HEK293 (cell line): Measurements from ENCODE around the gene PLD6.
"Not testable (repeated sequence)": the region's sequence is repeated elsewhere in the genome, so short reads cannot be mapped to it uniquely, and the experiment has no call there.

Experiments used
- CTCF ChIA-PET: fragments of 350-600 bp; formaldehyde crosslinking; extraction: SDS; loops from one replicate; lab custom pipeline; 2021; ENCODE audit warnings: antibody characterized with exemption; lab: Yijun Ruan, JAX
- POLR2A ChIA-PET: fragments of 300-600 bp; formaldehyde crosslinking; extraction: SDS; loops from one replicate; lab custom pipeline; 2020; ENCODE audit warnings: antibody characterized with exemption, inconsistent platforms; lab: Yijun Ruan, JAX
- H3K27ac ChIP-seq: fragments of 200-500 bp; sonication (Bioruptor generic); 2 replicates; pipeline ENCODE4 v1.5.1; 2014; ENCODE audit warnings: low read depth, low read length, control low read depth, inconsistent platforms; ENCODE audit errors: extremely low read depth
- H3K36me3 ChIP-seq, 2 experiments: fragments of 200-500 bp in 1 of 2; sonication (Bioruptor generic) in 1 of 2; 1 replicate in 1 of 2; 2 replicates in 1 of 2; pipeline ENCODE4 v1.5.1; 2014 to 2017; ENCODE audit warnings: inconsistent platforms in 2 of 2, low read length in 2 of 2; ENCODE audit not compliant: control insufficient read depth in 2 of 2, insufficient read depth in 1 of 2
- H3K4me1 ChIP-seq: fragments of 200-500 bp; sonication (Bioruptor generic); 2 replicates; pipeline ENCODE4 v1.5.1; 2014; ENCODE audit warnings: mild to moderate bottlenecking, low read length, inconsistent platforms; ENCODE audit not compliant: control insufficient read depth, insufficient read depth
- H3K4me3 ChIP-seq: 2 replicates; pipeline ENCODE4 v1.5.1; 2011; ENCODE audit warnings: low read depth, mild to moderate bottlenecking, control low read depth, low read length, moderate library complexity
- H3K9me3 ChIP-seq: fragments of 200-500 bp; sonication (Bioruptor generic); 2 replicates; pipeline ENCODE4 v1.5.1; 2014; ENCODE audit warnings: low read depth, low read length, inconsistent platforms; ENCODE audit not compliant: control insufficient read depth, insufficient read depth
- KLF1 ChIP-seq: fragments of 450-650 bp; formaldehyde crosslinking; IDR thresholded peaks from 2 replicates; pipeline ENCODE4 v1.5.1; 2016; ENCODE audit warnings: missing biosample characterization, missing genetic modification characterization
- MYNN ChIP-seq: fragments of 450-650 bp; formaldehyde crosslinking; IDR thresholded peaks from 2 replicates; pipeline ENCODE4 v1.5.1; 2016; ENCODE audit warnings: missing biosample characterization, missing genetic modification characterization, borderline replicate concordance
- SALL2 ChIP-seq: fragments of 450-650 bp; formaldehyde crosslinking; IDR thresholded peaks from 2 replicates; pipeline ENCODE4 v1.5.0; 2017; ENCODE audit warnings: missing biosample characterization, mild to moderate bottlenecking, missing genetic modification characterization, borderline replicate concordance
- ZBTB17 ChIP-seq: fragments of 450-650 bp; formaldehyde crosslinking; IDR thresholded peaks from 2 replicates; pipeline ENCODE4 v1.5.1; 2016; ENCODE audit warnings: missing biosample characterization, missing genetic modification characterization
- ZIC2 ChIP-seq: fragments of 450-650 bp; formaldehyde crosslinking; IDR thresholded peaks from 2 replicates; pipeline ENCODE4 v1.5.1; 2016; ENCODE audit warnings: missing biosample characterization, missing genetic modification characterization
- ZNF138 ChIP-seq: fragments of 450-650 bp; formaldehyde crosslinking; IDR thresholded peaks from 2 replicates; pipeline ENCODE4 v1.5.1; 2016; ENCODE audit warnings: missing biosample characterization, missing genetic modification characterization, borderline replicate concordance
- ZNF140 ChIP-seq: fragments of 450-650 bp; formaldehyde crosslinking; IDR thresholded peaks from 2 replicates; pipeline ENCODE4 v1.5.1; 2016; ENCODE audit warnings: missing biosample characterization, missing genetic modification characterization
- ZNF292 ChIP-seq: fragments of 450-650 bp; formaldehyde crosslinking; IDR thresholded peaks from 2 replicates; pipeline ENCODE4 v1.5.1; 2016; ENCODE audit warnings: low read depth, missing biosample characterization, missing genetic modification characterization, borderline replicate concordance
- ZNF513 ChIP-seq: fragments of 450-650 bp; IDR thresholded peaks from 2 replicates; pipeline ENCODE4 v1.5.1; 2018; ENCODE audit warnings: missing biosample characterization, missing genetic modification characterization
- ZNF521 ChIP-seq: fragments of 450-650 bp; formaldehyde crosslinking; IDR thresholded peaks from 2 replicates; pipeline ENCODE4 v1.5.1; 2017; ENCODE audit warnings: missing biosample characterization, mild to moderate bottlenecking, missing genetic modification characterization
- ZNF530 ChIP-seq: fragments of 450-650 bp; formaldehyde crosslinking; IDR thresholded peaks from 2 replicates; pipeline ENCODE4 v1.5.1; 2016; ENCODE audit warnings: low read depth, missing biosample characterization, missing genetic modification characterization
- ZNF658 ChIP-seq: fragments of 450-650 bp; formaldehyde crosslinking; IDR thresholded peaks from 2 replicates; pipeline ENCODE4; 2016; ENCODE audit warnings: missing biosample characterization, missing genetic modification characterization
- TF ChIP-seq, protein P1 (sequence below): fragments of 450-650 bp; formaldehyde crosslinking; IDR thresholded peaks from 2 replicates; pipeline ENCODE4 v1.5.1; 2016; ENCODE audit warnings: missing biosample characterization, missing genetic modification characterization
- TF ChIP-seq, protein P2 (sequence below): fragments of 450-650 bp; formaldehyde crosslinking; IDR thresholded peaks from 2 replicates; pipeline ENCODE4 v1.5.1; 2016; ENCODE audit warnings: missing biosample characterization, missing genetic modification characterization, borderline replicate concordance
- TF ChIP-seq, protein P3 (sequence below): fragments of 450-650 bp; formaldehyde crosslinking; IDR thresholded peaks from 2 replicates; pipeline ENCODE4 v1.5.1; 2016; ENCODE audit warnings: missing biosample characterization, missing genetic modification characterization
- TF ChIP-seq, protein P4 (sequence below): fragments of 450-650 bp; formaldehyde crosslinking; IDR thresholded peaks from 2 replicates; pipeline ENCODE4 v1.5.1; 2017; ENCODE audit warnings: missing biosample characterization, mild to moderate bottlenecking, missing genetic modification characterization, moderate library complexity

The PLD6 gene

GRCh38 chr17:17159571-17159970 lies 46.6 kb downstream of the PLD6 start (continued):
- TF ChIP-seq ZNF530 (tag by site-specific recombination): no peak
- TF ChIP-seq, protein P1, sequence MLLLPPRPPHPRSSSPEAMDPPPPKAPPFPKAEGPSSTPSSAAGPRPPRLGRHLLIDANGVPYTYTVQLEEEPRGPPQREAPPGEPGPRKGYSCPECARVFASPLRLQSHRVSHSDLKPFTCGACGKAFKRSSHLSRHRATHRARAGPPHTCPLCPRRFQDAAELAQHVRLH (tag by site-specific recombination): no peak
- TF ChIP-seq, protein P2, sequence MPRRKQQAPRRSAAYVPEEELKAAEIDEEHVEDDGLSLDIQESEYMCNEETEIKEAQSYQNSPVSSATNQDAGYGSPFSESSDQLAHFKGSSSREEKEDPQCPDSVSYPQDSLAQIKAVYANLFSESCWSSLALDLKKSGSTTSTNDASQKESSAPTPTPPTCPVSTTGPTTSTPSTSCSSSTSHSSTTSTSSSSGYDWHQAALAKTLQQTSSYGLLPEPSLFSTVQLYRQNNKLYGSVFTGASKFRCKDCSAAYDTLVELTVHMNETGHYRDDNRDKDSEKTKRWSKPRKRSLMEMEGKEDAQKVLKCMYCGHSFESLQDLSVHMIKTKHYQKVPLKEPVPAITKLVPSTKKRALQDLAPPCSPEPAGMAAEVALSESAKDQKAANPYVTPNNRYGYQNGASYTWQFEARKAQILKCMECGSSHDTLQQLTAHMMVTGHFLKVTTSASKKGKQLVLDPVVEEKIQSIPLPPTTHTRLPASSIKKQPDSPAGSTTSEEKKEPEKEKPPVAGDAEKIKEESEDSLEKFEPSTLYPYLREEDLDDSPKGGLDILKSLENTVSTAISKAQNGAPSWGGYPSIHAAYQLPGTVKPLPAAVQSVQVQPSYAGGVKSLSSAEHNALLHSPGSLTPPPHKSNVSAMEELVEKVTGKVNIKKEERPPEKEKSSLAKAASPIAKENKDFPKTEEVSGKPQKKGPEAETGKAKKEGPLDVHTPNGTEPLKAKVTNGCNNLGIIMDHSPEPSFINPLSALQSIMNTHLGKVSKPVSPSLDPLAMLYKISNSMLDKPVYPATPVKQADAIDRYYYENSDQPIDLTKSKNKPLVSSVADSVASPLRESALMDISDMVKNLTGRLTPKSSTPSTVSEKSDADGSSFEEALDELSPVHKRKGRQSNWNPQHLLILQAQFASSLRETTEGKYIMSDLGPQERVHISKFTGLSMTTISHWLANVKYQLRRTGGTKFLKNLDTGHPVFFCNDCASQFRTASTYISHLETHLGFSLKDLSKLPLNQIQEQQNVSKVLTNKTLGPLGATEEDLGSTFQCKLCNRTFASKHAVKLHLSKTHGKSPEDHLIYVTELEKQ: no peak
- TF ChIP-seq ZNF138: no peak
- TF ChIP-seq ZNF140: no peak
- no peak for TF ChIP-seq ZNF521 (tag by site-specific recombination)
- no peak for TF ChIP-seq MYNN (tag by site-specific recombination)
- TF ChIP-seq, protein P3, sequence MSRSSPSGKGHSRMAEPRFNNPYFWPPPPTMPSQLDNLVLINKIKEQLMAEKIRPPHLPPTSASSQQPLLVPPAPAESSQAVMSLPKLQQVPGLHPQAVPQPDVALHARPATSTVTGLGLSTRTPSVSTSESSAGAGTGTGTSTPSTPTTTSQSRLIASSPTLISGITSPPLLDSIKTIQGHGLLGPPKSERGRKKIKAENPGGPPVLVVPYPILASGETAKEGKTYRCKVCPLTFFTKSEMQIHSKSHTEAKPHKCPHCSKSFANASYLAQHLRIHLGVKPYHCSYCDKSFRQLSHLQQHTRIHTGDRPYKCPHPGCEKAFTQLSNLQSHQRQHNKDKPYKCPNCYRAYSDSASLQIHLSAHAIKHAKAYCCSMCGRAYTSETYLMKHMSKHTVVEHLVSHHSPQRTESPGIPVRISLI (tag by site-specific recombination): no peak
- TF ChIP-seq ZIC2 (tag by site-specific recombination): no peak

DNA sequence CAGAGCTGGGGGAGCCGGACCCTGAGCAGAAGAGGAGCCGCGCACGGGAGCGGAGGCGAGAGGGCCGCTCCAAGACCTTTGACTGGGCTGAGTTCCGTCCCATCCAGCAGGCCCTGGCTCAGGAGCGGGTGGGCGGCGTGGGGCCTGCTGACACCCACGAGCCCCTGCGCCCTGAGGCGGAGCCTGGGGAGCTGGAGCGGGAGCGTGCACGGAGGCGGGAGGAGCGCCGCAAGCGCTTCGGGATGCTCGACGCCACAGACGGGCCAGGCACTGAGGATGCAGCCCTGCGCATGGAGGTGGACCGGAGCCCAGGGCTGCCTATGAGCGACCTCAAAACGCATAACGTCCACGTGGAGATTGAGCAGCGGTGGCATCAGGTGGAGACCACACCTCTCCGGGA lies 47.6 kb downstream of the PLD6 start:
- H3K9me3 ChIP-seq, CTCF ChIA-PET, H3K4me1 ChIP-seq, H3K27ac ChIP-seq, H3K4me3 ChIP-seq, POLR2A ChIA-PET: not testable (repeated sequence)
- H3K36me3 ChIP-seq: peaks cover 18 to 99% of the 10 kb centered on the region in 2 experiments

- H3K36me3 ChIP-seq: peaks cover 18 to 99% of the 10 kb centered on the region in 2 experiments
- ChIA-PET CTCF (no interaction called here), POLR2A (no interaction called here)
- no peak overlapping the region for H3K27ac ChIP-seq
- H3K4me1 ChIP-seq: no peaks in the 10 kb centered on the region
- H3K4me3 ChIP-seq: no peak overlapping the region
- TF ChIP-seq ZBTB17 (tag by site-specific recombination) (peak; percentile 43; the same call in 1 of the 2 replicates), ZNF292 (no peak)
- TF ChIP-seq, all 188 proteins: peak for 1
- H3K9me3 ChIP-seq: no peaks in the 10 kb centered on the region
Measured at GRCh38 chr17:17157041-17157440, 49.1 kb downstream of the PLD6 start.

DNA sequence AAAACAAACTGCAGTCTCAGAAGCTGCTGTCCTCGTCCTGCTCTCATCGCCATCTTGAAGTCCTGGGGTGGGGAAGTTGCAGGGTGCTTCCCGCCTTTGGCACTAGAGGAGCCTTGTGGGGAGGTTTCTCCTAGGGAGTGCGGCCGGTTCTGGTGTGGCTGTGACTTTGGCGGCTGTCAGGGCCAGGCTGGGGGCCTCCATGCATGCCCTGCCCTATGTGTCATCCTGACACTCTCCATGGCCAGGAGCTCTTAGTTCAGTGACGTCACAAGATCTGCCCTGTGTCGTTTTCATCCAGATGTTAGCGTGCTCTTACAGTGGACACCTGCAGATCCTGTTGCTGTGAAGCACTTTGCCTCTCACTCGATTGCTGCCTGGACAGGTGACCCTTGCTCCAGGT lies 49.6 kb downstream of the PLD6 start:
- Histone ChIP-seq H3K36me3 (peaks cover 18 to 99% of the 10 kb centered on the region in 2 experiments), H3K4me3 (no peak overlapping the region), H3K27ac (no peak overlapping the region), H3K4me1 (no peaks in the 10 kb centered on the region), H3K9me3 (no peaks in the 10 kb centered on the region)
- TF ChIP-seq, protein P4, sequence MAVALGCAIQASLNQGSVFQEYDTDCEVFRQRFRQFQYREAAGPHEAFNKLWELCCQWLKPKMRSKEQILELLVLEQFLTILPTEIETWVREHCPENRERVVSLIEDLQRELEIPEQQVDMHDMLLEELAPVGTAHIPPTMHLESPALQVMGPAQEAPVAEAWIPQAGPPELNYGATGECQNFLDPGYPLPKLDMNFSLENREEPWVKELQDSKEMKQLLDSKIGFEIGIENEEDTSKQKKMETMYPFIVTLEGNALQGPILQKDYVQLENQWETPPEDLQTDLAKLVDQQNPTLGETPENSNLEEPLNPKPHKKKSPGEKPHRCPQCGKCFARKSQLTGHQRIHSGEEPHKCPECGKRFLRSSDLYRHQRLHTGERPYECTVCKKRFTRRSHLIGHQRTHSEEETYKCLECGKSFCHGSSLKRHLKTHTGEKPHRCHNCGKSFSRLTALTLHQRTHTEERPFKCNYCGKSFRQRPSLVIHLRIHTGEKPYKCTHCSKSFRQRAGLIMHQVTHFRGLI (tag by site-specific recombination): no peak
- no peak for TF ChIP-seq SALL2 (tag by site-specific recombination)
- TF ChIP-seq ZNF138: no peak
- no peak for TF ChIP-seq KLF1 (tag by site-specific recombination)
- no peak for TF ChIP-seq ZNF658 (tag by site-specific recombination)
- TF ChIP-seq ZNF513 (tag by site-specific recombination): no peak
- CTCF ChIA-PET: no interaction called here
- POLR2A ChIA-PET: no interaction called here
